Measurements from ENCODE around the gene TNFRSF11A.

Gene TNFRSF11A

GRCh38 chr18:62384068-62384467 lies 59.0 kb downstream of the TNFRSF11A start:
- H3K27me3 ChIP-seq (ENCODE audit: insufficient read depth, poor library complexity, severe bottlenecking) = no peaks in the 10 kb centered on the region
- H3K4me3 ChIP-seq (replicated peaks; ENCODE audit: insufficient read depth, low read length) = no peak overlapping the region
- no peak overlapping the region for H3K27ac ChIP-seq (replicated peaks)
- no peak for TF ChIP-seq REST (IDR thresholded peaks at IDR 0.05; ENCODE audit: insufficient replicate concordance, low read depth)
- no peak for TF ChIP-seq GABPA (IDR thresholded peaks at IDR 0.05; ENCODE audit: low read depth)
- TF ChIP-seq POLR2AphosphoS5 (IDR thresholded peaks at IDR 0.05; ENCODE audit: low read depth) = no peak
- no peak for TF ChIP-seq CTCF (IDR thresholded peaks at IDR 0.05; ENCODE audit: insufficient read depth, low read length)
- TF ChIP-seq SPI1 (IDR thresholded peaks at IDR 0.05; ENCODE audit: borderline replicate concordance, low read depth) = no peak
- no peak for DNase-seq (ENCODE audit: low read depth in 1 of 2, low spot score in 1 of 2)

- no peaks in the 10 kb centered on the region for H3K27me3 ChIP-seq (ENCODE audit: insufficient read depth, poor library complexity, severe bottlenecking)
- no peak overlapping the region for H3K4me3 ChIP-seq (replicated peaks; ENCODE audit: insufficient read depth, low read length)
- TF ChIP-seq GABPA (IDR thresholded peaks at IDR 0.05; ENCODE audit: low read depth) = no peak
- TF ChIP-seq POLR2AphosphoS5 (IDR thresholded peaks at IDR 0.05; ENCODE audit: low read depth) = no peak
- no peak for TF ChIP-seq REST (IDR thresholded peaks at IDR 0.05; ENCODE audit: insufficient replicate concordance, low read depth)
- TF ChIP-seq SPI1 (IDR thresholded peaks at IDR 0.05; ENCODE audit: borderline replicate concordance, low read depth) = no peak
- TF ChIP-seq CTCF (IDR thresholded peaks at IDR 0.05; ENCODE audit: insufficient read depth, low read length) = no peak
- no peak overlapping the region for H3K27ac ChIP-seq (replicated peaks)
- no peak for DNase-seq (ENCODE audit: low read depth in 1 of 2, low spot score in 1 of 2)
Observed at GRCh38 chr18:62384610-62385097, 59.5 kb downstream of the TNFRSF11A start.

- TF ChIP-seq POLR2AphosphoS5 (IDR thresholded peaks at IDR 0.05; ENCODE audit: low read depth) = no peak
- TF ChIP-seq REST (IDR thresholded peaks at IDR 0.05; ENCODE audit: insufficient replicate concordance, low read depth) = no peak
- no peak for TF ChIP-seq GABPA (IDR thresholded peaks at IDR 0.05; ENCODE audit: low read depth)
- TF ChIP-seq CTCF (IDR thresholded peaks at IDR 0.05; ENCODE audit: insufficient read depth, low read length) = no peak
- no peak for TF ChIP-seq SPI1 (IDR thresholded peaks at IDR 0.05; ENCODE audit: borderline replicate concordance, low read depth)
- Histone ChIP-seq H3K4me3 (replicated peaks; ENCODE audit: insufficient read depth, low read length) (no peak overlapping the region), H3K27me3 (ENCODE audit: insufficient read depth, poor library complexity, severe bottlenecking) (no peaks in the 10 kb centered on the region), H3K27ac (replicated peaks) (no peak overlapping the region)
- DNase-seq (ENCODE audit: low read depth in 1 of 2, low spot score in 1 of 2) = no peak
Observed at GRCh38 chr18:62386091-62386490, 61.0 kb downstream of the TNFRSF11A start.

Data from HL-60 (cell line).